H1 (cell line): Measurements from ENCODE around the gene BYSL. TPM values are rescaled to one million over a fixed set of nuclear protein-coding genes. Genes with fewer than 3 reads are reported as not detected.

Experiments
- MAFK ChIP-seq: IDR thresholded peaks from 2 replicates; pipeline ENCODE4 v1.6.1; 2012; ENCODE audit warnings: low read depth, mild to moderate bottlenecking, improper control_type of control experiment, low read length
- polyA plus RNA-seq, 7 experiments: library from polyadenylated mRNA; depleted of rRNA in 3 of 7; stranded (reverse) in 5 of 7; unstranded in 2 of 7; fragments of >200 nt in 5 of 7; fragments of 200-250 nt in 2 of 7; gene quantifications; 1 replicate in 5 of 7; 2 replicates in 1 of 7; 4 replicates in 1 of 7; pipeline versions ENCODE4 v1.2.1 to v1.2.3, GENCODE V29; 2011 to 2013; ENCODE audit warnings: missing spikeins in 2 of 7, mixed read lengths in 2 of 7
- total RNA-seq: library from RNA; stranded (reverse); fragmentation: NEBNext Ultra II Directional; extraction: Animal tissue kit (Norgen Biotek cat#: 25700); gene quantifications from 2 replicates; pipeline ENCODE4 v1.2.1, GENCODE V29; 2021

Gene BYSL
- total and polyA plus RNA-seq, 2 of the 8 experiments (the other 6 are each of a cell fraction or from before 2014, with no cell fraction given): 37.3 to 49.2 TPM

DNA sequence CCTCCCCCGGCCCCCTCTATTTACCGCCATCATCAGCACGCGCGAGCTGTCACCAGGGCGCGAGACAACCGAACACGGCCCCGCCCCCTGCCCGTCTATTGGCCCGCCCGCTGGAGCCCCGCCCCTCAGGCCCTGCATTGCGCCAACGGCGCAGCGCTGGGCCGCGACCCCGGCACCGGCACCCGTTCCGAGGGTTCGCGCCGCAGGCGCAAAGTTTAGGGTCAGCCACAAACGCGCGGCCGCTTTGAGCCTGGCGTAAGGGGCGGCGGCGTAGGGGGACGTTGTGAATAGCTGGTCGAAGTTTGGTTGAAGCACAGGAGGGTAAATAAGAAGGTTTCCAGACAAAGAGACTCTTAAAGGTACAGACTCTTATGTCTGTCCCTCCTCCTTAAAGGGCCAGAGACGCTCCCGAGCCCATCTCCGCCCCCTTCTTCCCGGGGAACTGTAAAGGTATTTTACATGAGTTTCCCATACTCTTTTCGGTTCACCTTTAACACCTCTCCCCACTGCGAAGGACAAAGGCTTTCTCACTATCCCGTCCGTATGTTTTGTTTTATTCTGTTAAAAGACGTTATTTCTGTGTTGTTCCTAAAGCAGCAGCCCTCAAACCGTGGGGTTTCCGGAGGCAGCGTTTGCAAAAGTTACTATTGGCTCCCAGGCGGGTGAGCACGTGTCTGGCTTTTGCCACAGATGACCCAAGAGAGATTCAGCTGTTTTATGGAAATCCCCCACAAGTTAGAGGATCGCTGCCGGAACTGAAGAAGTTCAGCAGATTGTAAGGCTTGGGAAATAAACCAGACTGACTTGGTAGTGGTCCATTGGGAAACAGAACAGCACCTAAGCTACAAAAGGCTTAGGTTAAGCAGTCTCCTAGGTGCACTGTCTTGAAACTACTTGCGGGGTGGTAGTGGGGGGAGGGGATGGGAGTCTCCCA, 25.7 kb upstream of the BYSL start, which contains the start of gene USP49 (continued):
- no peak for TF ChIP-seq MAFK
